ENCODE data around the gene OR52B2. TPM values are rescaled to one million over a fixed set of nuclear protein-coding genes. Genes with fewer than 3 reads are reported as not detected.

Gene OR52B2
- total RNA-seq, 1 donor from 2014 or later, result not detected

- Mint-ChIP-seq H3K4me3 (ENCODE audit: low read depth) (no peak overlapping the region), H3K27me3 (no peaks in the 10 kb centered on the region), H3K9me3 (ENCODE audit: low read depth) (no peaks in the 10 kb centered on the region), H3K27ac (no peak overlapping the region), H3K36me3 (ENCODE audit: insufficient read depth) (peaks cover 9% of the 10 kb centered on the region), H3K4me1 (ENCODE audit: low read depth) (no peaks in the 10 kb centered on the region)
- TF ChIP-seq CTCF (IDR thresholded peaks at IDR 0.05; ENCODE audit: unreplicated experiment), result no peak
- DNase-seq (ENCODE audit: low spot score, unreplicated experiment), result no peak
Measured at GRCh38 chr11:6210274-6210955, 40.3 kb upstream of the OR52B2 start.

GRCh38 chr11:6209801-6210200 is 39.7 kb upstream of the OR52B2 start:
- TF ChIP-seq CTCF (IDR thresholded peaks at IDR 0.05; ENCODE audit: unreplicated experiment), result no peak
- Mint-ChIP-seq H3K36me3 (ENCODE audit: insufficient read depth) (peaks cover 8% of the 10 kb centered on the region), H3K27ac (no peak overlapping the region), H3K4me1 (ENCODE audit: low read depth) (no peaks in the 10 kb centered on the region), H3K9me3 (ENCODE audit: low read depth) (no peaks in the 10 kb centered on the region), H3K27me3 (no peaks in the 10 kb centered on the region), H3K4me3 (ENCODE audit: low read depth) (no peak overlapping the region)
- DNase-seq (ENCODE audit: low spot score, unreplicated experiment), result no peak

GRCh38 chr11:6206456-6207180 is 36.5 kb upstream of the OR52B2 start:
- no peak overlapping the region for H3K4me3 Mint-ChIP-seq (ENCODE audit: low read depth)
- no peak for TF ChIP-seq CTCF (IDR thresholded peaks at IDR 0.05; ENCODE audit: unreplicated experiment)
- no peaks in the 10 kb centered on the region for H3K9me3 Mint-ChIP-seq (ENCODE audit: low read depth)
- H3K27me3 Mint-ChIP-seq, result no peaks in the 10 kb centered on the region
- no peaks in the 10 kb centered on the region for H3K4me1 Mint-ChIP-seq (ENCODE audit: low read depth)
- DNase-seq (ENCODE audit: low spot score, unreplicated experiment), result no peak
- no peak overlapping the region for H3K27ac Mint-ChIP-seq
- peaks cover 7% of the 10 kb centered on the region for H3K36me3 Mint-ChIP-seq (ENCODE audit: insufficient read depth)

- Mint-ChIP-seq H3K27me3 (no peaks in the 10 kb centered on the region), H3K36me3 (ENCODE audit: insufficient read depth) (peaks cover 5% of the 10 kb centered on the region), H3K4me1 (ENCODE audit: low read depth) (no peaks in the 10 kb centered on the region), H3K4me3 (ENCODE audit: low read depth) (no peak within 1 kb of the TSS), H3K9me3 (ENCODE audit: low read depth) (no peaks in the 10 kb centered on the region), H3K27ac (no peak within 1 kb of the TSS)
- TF ChIP-seq CTCF (IDR thresholded peaks at IDR 0.05; ENCODE audit: unreplicated experiment), result no peak
- no peak for DNase-seq (ENCODE audit: low spot score, unreplicated experiment)
Measured at GRCh38 chr11:6205366-6205765, 35.2 kb upstream of the OR52B2 start, which contains the start of gene C11orf42. Gene C11orf42, plus strand, starts transcription at chr11:6205557. Its CDS starts 59 bp downstream, at chr11:6205616.

- Mint-ChIP-seq H3K27ac (no peak overlapping the region), H3K27me3 (no peaks in the 10 kb centered on the region), H3K9me3 (ENCODE audit: low read depth) (no peaks in the 10 kb centered on the region), H3K36me3 (ENCODE audit: insufficient read depth) (peaks cover 5% of the 10 kb centered on the region), H3K4me3 (ENCODE audit: low read depth) (no peak overlapping the region), H3K4me1 (ENCODE audit: low read depth) (no peaks in the 10 kb centered on the region)
- DNase-seq (ENCODE audit: low spot score, unreplicated experiment), result no peak
- no peak for TF ChIP-seq CTCF (IDR thresholded peaks at IDR 0.05; ENCODE audit: unreplicated experiment)
Measured at GRCh38 chr11:6204706-6205105, 34.6 kb upstream of the OR52B2 start.
